MG63 (cell line): ENCODE measurements around the gene FGFR2. TPM values are rescaled to one million over a fixed set of nuclear protein-coding genes. Genes with fewer than 3 reads are reported as not detected.

Source experiments
- DNase-seq: peaks from one replicate; pipeline ENCODE4 v3.0.0-alpha.2; 2020
- H3K27me3 ChIP-seq: fragments of 250-450 bp; sonication (Bioruptor Pico); 2 replicates; pipeline ENCODE4 v1.5.1; 2020; ENCODE audit warnings: mild to moderate bottlenecking, moderate library complexity
- H3K36me3 ChIP-seq: fragments of 250-450 bp; sonication (Bioruptor Pico); 2 replicates; pipeline ENCODE4 v1.5.1; 2020; ENCODE audit warnings: mild to moderate bottlenecking, moderate library complexity
- H3K4me3 ChIP-seq: fragments of 250-450 bp; sonication (Bioruptor Pico); 2 replicates; pipeline ENCODE4 v1.5.1; 2020; ENCODE audit warnings: mild to moderate bottlenecking, moderate library complexity
- H3K9me3 ChIP-seq: fragments of 250-450 bp; sonication (Bioruptor Pico); 2 replicates; pipeline ENCODE4 v1.5.1; 2020; ENCODE audit warnings: mild to moderate bottlenecking, moderate library complexity
- total RNA-seq: library from RNA; depleted of rRNA; stranded (reverse); fragments of >200 nt; shearing (Covaris generic); gene quantifications from 2 replicates; pipeline ENCODE4 v1.2.3, GENCODE V29; 2014; ENCODE audit warnings: low replicate concordance

The FGFR2 gene
- total RNA-seq, 1 experiment from 2014 or later = 6.3 TPM

GRCh38 chr10:121595806-121596688 is 2.2 kb downstream of the FGFR2 start:
- Histone ChIP-seq H3K4me3 (no peak overlapping the region), H3K9me3 (no peaks in the 10 kb centered on the region), H3K36me3 (no peaks in the 10 kb centered on the region), H3K27me3 (peaks cover 7% of the 10 kb centered on the region)
- no peak for DNase-seq

- no peaks in the 10 kb centered on the region for H3K36me3 ChIP-seq
- H3K27me3 ChIP-seq = peaks cover 7% of the 10 kb centered on the region
- H3K9me3 ChIP-seq = no peaks in the 10 kb centered on the region
- no peak for DNase-seq
- no peak overlapping the region for H3K4me3 ChIP-seq
These were observed 2.9 kb downstream of the FGFR2 start for GRCh38 chr10:121595351-121595805.

DNA sequence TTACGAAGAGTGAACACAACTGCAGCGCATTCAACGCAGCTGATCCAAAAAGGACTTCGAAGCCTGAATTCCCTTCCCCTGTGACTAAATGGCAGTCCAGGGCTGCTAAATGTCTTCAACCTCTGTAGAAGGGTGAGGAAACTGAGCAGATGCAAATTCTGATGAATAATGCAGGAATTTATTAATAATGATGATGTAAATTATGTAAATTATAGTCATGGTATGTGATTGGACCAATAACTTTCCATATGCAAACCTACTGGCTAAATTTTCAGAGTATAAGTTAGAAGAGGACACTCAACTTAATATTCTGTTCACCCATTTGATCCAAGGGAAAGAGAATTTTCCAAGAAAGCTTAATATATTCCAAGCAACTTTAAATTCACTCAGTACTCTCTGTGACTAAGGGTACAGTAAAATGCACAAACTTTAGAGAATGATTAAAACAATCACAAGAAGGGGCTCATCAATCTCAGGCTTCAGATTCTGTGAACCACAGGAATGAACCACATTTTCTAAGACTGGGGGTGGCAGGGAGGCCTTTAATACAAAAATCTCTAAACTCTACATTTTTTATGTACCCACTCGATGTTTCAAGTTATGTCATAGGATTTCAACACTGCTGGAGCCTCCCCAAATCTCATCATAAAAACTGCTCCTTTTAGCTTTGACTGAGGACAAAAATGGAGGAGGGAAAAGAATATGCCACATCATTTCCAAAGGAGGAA is 3.5 kb downstream of the FGFR2 start:
- H3K36me3 ChIP-seq = no peaks in the 10 kb centered on the region
- H3K4me3 ChIP-seq = no peak overlapping the region
- H3K9me3 ChIP-seq = no peaks in the 10 kb centered on the region
- DNase-seq = no peak
- peaks cover 7% of the 10 kb centered on the region for H3K27me3 ChIP-seq

GRCh38 chr10:121594076-121594475 is 4.2 kb downstream of the FGFR2 start:
- no peak for DNase-seq
- Histone ChIP-seq H3K36me3 (no peaks in the 10 kb centered on the region), H3K4me3 (no peak overlapping the region), H3K27me3 (peaks cover 7% of the 10 kb centered on the region), H3K9me3 (no peaks in the 10 kb centered on the region)

- DNase-seq = no peak
- Histone ChIP-seq H3K4me3 (no peak overlapping the region), H3K9me3 (no peaks in the 10 kb centered on the region), H3K27me3 (peaks cover 7% of the 10 kb centered on the region), H3K36me3 (no peaks in the 10 kb centered on the region)
These were observed 4.8 kb downstream of the FGFR2 start for GRCh38 chr10:121593281-121594075.

- H3K4me3 ChIP-seq = no peak overlapping the region
- H3K9me3 ChIP-seq = no peaks in the 10 kb centered on the region
- no peak for DNase-seq
- peaks cover under 1% of the 10 kb centered on the region for H3K27me3 ChIP-seq
- no peaks in the 10 kb centered on the region for H3K36me3 ChIP-seq
These were observed 5.9 kb downstream of the FGFR2 start for GRCh38 chr10:121592155-121592890.

GRCh38 chr10:121591186-121591585 is 7.1 kb downstream of the FGFR2 start:
- Histone ChIP-seq H3K9me3 (no peaks in the 10 kb centered on the region), H3K27me3 (no peaks in the 10 kb centered on the region)

DNA sequence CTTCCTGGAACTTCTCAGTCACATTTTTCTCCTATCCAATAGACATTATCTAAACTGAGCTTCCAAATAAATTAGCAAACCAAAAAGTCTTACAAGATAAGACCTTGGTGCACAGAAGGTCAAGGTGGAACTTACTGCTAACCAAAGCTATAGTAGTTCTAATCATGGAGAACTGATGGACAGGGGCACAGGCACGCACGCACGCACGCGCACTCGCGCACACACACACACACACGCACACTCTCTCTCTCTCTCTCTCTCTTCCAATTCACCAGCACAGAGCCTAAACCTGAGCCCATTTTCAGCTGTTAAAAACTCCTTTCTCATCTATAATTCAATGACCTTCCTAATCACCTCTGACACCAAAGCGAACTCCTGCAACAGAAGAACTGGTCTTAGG is 7.5 kb downstream of the FGFR2 start:
- Histone ChIP-seq H3K27me3 (no peaks in the 10 kb centered on the region), H3K9me3 (no peaks in the 10 kb centered on the region), H3K4me3 (no peak overlapping the region), H3K36me3 (no peaks in the 10 kb centered on the region)
- DNase-seq = no peak

More at GRCh38 chr10:121591186-121591585, 7.1 kb downstream of the FGFR2 start:
- no peak for DNase-seq
- H3K4me3 ChIP-seq = no peak overlapping the region
- H3K36me3 ChIP-seq = no peaks in the 10 kb centered on the region

DNA sequence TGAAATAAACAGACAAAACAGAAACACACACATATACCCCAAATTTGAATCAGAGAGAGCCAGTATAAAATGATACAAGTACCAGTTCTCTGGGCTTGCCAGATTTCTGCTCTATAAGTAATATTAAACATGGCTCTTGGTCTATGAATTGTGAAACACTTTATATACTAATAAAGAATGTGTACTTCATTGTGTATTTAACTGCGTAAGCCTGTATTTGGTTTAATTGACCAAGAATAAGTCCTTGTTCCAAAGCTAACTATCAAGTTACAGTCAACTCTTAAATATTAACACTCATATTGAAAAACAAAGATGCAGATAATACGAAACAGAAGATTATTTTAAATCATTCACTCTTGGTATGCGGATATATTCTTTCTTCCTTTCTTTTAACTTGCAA is 8.7 kb downstream of the FGFR2 start:
- Histone ChIP-seq H3K36me3 (no peaks in the 10 kb centered on the region), H3K9me3 (no peaks in the 10 kb centered on the region), H3K27me3 (no peaks in the 10 kb centered on the region), H3K4me3 (no peak overlapping the region)
- DNase-seq = no peak

- Histone ChIP-seq H3K4me3 (no peak overlapping the region), H3K36me3 (no peaks in the 10 kb centered on the region), H3K9me3 (no peaks in the 10 kb centered on the region), H3K27me3 (no peaks in the 10 kb centered on the region)
- DNase-seq = no peak
These were observed 14.4 kb downstream of the FGFR2 start for GRCh38 chr10:121583857-121584256.

DNA sequence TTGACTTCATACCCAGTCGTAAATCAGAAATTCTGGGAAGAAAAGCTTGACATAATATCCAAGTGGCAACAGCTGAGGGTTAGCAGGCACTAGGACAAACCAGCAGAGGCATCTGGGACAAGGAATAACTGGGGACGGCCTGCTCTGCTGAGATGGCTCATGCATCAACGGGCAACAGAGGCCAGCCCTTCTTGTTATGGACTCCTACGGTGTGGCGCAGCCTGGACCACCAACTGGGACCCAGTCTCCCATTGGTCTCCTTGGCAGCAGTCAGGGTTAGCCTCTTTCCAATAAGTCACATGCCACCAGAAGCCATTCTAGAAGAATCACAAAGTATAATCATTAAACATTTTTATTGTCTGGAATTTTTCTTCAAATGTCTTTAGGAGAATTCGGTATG is 15.0 kb downstream of the FGFR2 start:
- Histone ChIP-seq H3K9me3 (no peaks in the 10 kb centered on the region), H3K36me3 (no peaks in the 10 kb centered on the region), H3K27me3 (no peaks in the 10 kb centered on the region), H3K4me3 (no peak overlapping the region)
- no peak for DNase-seq

GRCh38 chr10:121580276-121581116 is 17.7 kb downstream of the FGFR2 start:
- Histone ChIP-seq H3K27me3 (no peaks in the 10 kb centered on the region), H3K9me3 (no peaks in the 10 kb centered on the region), H3K4me3 (no peak overlapping the region), H3K36me3 (no peaks in the 10 kb centered on the region)
- DNase-seq = no peak

DNA sequence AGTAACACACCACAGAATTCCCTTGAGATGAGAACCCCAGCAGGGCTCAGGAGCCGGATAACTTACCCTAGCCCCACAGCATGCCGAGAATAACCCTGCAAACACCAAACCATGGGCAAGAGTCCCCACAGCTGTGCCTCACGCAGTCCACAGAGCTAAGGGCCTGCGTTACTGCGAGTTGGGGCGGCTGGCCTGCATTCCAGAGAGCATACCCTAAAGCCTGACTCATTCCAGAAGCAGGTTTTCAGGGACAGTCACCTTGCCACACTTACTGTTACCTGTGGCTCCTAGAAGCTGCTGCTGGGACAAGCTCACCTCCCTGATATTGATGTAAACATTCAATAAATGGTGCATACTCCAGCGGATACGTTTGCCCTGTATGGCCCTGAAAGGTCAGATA is 18.6 kb downstream of the FGFR2 start:
- Histone ChIP-seq H3K4me3 (no peak overlapping the region), H3K36me3 (no peaks in the 10 kb centered on the region), H3K9me3 (no peaks in the 10 kb centered on the region), H3K27me3 (no peaks in the 10 kb centered on the region)
- DNase-seq = no peak

GRCh38 chr10:121578965-121579364 is 19.3 kb downstream of the FGFR2 start:
- no peak for DNase-seq
- Histone ChIP-seq H3K9me3 (no peaks in the 10 kb centered on the region), H3K27me3 (no peaks in the 10 kb centered on the region), H3K36me3 (no peaks in the 10 kb centered on the region), H3K4me3 (no peak overlapping the region)

- Histone ChIP-seq H3K36me3 (no peaks in the 10 kb centered on the region), H3K9me3 (no peaks in the 10 kb centered on the region), H3K27me3 (no peaks in the 10 kb centered on the region), H3K4me3 (no peak overlapping the region)
- no peak for DNase-seq
These were observed 19.9 kb downstream of the FGFR2 start for GRCh38 chr10:121578298-121578697.

DNA sequence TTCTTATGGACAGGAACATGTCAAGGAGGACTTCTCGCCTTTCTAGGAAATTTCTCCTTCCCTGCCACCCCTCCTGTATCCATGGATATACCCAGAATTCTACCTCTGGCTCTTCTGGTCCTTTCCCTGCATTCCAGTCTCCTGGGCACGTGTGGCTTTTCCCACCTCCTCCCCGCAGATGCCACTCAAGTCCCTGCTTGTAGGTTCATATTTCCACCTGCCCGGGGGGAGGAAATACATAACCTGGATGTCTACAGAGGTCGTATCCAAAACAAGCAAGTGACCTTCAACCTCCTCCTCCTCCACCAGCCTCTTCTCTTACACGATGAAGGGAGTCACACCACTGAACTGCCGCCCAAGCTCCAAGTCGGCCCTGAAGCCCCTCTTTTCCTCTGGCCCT is 20.7 kb downstream of the FGFR2 start:
- H3K36me3 ChIP-seq = no peaks in the 10 kb centered on the region
- no peaks in the 10 kb centered on the region for H3K9me3 ChIP-seq
- H3K4me3 ChIP-seq = no peak overlapping the region
- H3K27me3 ChIP-seq = no peaks in the 10 kb centered on the region
- no peak for DNase-seq
